Astrocyte (in vitro differentiated cells and primary cell): ENCODE measurements around the gene ITGAE.
"Not testable (repeated sequence)": the region's sequence is repeated elsewhere in the genome, so short reads cannot be mapped to it uniquely, and the experiment has no call there.

Source experiments
- EZH2 ChIP-seq: IDR thresholded peaks from 2 replicates; pipeline ENCODE4 v1.6.1; 2012; ENCODE audit warnings: mild to moderate bottlenecking, low read length, inconsistent platforms; ENCODE audit not compliant: insufficient read depth
- TF ChIP-seq, protein P1 (sequence below): IDR thresholded peaks from 2 replicates; pipeline ENCODE4 v1.5.1; 2011; ENCODE audit warnings: low read depth, mild to moderate bottlenecking, inconsistent platforms, low read length, moderate library complexity; ENCODE audit not compliant: insufficient read depth

DNA sequence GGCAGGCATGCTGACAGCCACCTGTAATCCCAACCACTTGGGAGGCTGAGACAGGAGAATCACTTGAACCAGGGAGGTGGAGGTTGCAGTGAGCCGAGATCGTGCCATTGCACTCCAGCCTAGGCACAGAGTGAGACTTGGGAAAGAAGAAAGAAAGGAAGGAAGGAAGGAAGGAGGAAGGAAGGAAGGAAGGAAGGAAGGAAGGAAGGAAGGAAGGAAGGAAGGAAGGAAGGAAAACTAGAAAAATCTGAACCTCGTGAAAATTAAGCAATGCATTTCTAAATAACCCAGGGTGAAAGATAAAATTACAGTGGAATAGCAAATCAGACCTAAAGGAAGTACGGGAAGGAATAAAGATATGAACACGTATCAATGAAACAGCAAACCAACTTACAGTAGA, 15.7 kb downstream of the ITGAE start:
- TF ChIP-seq, protein P1, sequence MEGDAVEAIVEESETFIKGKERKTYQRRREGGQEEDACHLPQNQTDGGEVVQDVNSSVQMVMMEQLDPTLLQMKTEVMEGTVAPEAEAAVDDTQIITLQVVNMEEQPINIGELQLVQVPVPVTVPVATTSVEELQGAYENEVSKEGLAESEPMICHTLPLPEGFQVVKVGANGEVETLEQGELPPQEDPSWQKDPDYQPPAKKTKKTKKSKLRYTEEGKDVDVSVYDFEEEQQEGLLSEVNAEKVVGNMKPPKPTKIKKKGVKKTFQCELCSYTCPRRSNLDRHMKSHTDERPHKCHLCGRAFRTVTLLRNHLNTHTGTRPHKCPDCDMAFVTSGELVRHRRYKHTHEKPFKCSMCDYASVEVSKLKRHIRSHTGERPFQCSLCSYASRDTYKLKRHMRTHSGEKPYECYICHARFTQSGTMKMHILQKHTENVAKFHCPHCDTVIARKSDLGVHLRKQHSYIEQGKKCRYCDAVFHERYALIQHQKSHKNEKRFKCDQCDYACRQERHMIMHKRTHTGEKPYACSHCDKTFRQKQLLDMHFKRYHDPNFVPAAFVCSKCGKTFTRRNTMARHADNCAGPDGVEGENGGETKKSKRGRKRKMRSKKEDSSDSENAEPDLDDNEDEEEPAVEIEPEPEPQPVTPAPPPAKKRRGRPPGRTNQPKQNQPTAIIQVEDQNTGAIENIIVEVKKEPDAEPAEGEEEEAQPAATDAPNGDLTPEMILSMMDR, result not testable (repeated sequence)
- not testable (repeated sequence) for TF ChIP-seq EZH2
